ENCODE measurements around the gene ARHGEF3. TPM values are rescaled to one million over a fixed set of nuclear protein-coding genes. Genes with fewer than 3 reads are reported as not detected.

ARHGEF3 gene
- total RNA-seq, 1 donor, result 26.3 TPM

DNA sequence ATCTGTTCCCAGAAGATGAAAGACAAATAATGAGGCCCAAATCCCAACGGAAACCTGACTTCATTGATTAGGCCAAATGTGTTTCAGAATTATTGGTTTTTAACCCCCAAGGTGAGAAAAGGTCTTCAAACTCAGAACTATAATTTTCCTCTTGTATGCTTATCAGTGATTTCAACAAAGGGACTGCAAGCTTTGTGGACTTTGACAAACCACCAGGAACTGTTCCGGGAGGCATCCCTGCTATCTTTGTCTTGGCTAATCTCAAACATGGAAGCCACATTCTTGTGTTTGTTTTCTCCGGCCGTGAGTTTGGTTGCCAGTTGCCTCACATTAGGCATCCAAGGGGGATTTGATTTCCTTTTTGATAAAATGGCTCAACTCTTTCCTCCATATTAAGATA is 19.5 kb downstream of the ARHGEF3 start:
- H3K4me3 ChIP-seq (ENCODE audit: low read depth, low read length), result no peak overlapping the region
- no peak for DNase-seq (ENCODE audit: low read depth)
- no peak for TF ChIP-seq CTCF (IDR thresholded peaks at IDR 0.05; ENCODE audit: insufficient read depth, low read length)

- H3K4me3 ChIP-seq (ENCODE audit: low read depth, low read length), result no peak overlapping the region
- no peak for DNase-seq (ENCODE audit: low read depth)
- no peak for TF ChIP-seq CTCF (IDR thresholded peaks at IDR 0.05; ENCODE audit: insufficient read depth, low read length)
These were observed 20.0 kb downstream of the ARHGEF3 start for GRCh38 chr3:56781762-56782161.

DNA sequence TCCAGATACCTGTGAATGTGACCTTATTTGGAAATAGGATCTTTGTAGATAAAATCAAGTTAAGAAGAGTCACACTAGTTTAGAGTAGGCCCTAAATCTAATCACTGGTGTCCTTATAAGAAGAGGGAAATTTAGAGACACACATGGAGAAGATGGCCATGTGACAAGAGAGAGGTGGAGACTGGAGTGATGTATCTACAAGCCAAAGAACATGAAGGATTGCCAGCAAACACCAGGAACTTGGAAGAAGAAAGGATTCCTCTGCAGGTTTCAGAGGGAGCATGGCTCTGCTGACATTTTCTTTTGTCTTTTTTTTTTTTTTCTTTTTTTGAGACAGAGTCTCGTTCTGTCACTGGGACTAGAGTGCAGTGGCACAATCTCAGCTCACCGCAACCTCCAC is 20.8 kb downstream of the ARHGEF3 start:
- H3K4me3 ChIP-seq (ENCODE audit: low read depth, low read length), result no peak overlapping the region
- DNase-seq (ENCODE audit: low read depth), result no peak
- no peak for TF ChIP-seq CTCF (IDR thresholded peaks at IDR 0.05; ENCODE audit: insufficient read depth, low read length)

DNA sequence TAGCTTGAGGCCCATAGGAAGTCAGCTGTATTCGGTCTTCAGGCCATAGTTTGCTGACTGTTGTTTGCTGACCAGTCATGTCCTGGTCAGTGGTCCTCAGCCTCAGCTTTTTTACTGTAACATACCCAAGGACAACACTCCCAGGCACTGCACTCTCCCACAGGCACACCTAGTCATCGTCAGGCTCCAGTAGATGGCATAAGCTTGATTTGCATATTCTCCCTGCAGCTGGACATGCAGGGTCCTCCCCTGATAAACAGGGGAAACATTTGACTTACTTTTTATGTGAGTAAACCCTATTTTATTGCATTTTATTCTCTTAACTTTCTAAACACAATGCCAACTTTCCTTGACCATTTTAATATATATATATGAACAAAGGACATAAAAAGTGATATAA is 22.9 kb downstream of the ARHGEF3 start:
- H3K4me3 ChIP-seq (ENCODE audit: low read depth, low read length), result no peak overlapping the region
- DNase-seq (ENCODE audit: low read depth), result no peak
- TF ChIP-seq CTCF (IDR thresholded peaks at IDR 0.05; ENCODE audit: insufficient read depth, low read length), result no peak

DNA sequence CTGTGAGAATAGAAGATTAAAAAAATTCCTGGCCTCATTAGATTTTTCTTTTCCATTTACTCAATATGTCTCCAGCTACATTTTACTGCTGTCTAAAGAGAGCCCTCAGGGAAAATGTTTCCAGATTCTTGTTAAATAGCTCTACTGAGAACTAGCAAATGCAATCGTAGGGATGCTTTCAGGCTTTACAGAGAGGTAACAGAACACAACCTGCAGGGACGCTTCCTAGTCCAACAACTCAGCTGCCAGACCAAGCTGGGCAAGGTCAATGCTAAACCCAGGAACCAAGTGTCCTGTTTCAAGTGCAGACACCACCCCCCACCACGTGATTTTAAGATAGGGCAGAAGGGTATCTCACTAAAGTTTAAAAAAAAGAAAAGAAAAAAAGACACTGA is 25.2 kb downstream of the ARHGEF3 start:
- no peak for DNase-seq (ENCODE audit: low read depth)
- TF ChIP-seq CTCF (IDR thresholded peaks at IDR 0.05; ENCODE audit: insufficient read depth, low read length), result no peak
- H3K4me3 ChIP-seq (ENCODE audit: low read depth, low read length), result no peak overlapping the region

- no peak for DNase-seq (ENCODE audit: low read depth)
- TF ChIP-seq CTCF (IDR thresholded peaks at IDR 0.05; ENCODE audit: insufficient read depth, low read length), result no peak
- H3K4me3 ChIP-seq (ENCODE audit: low read depth, low read length), result no peak overlapping the region
These were observed 25.8 kb downstream of the ARHGEF3 start for GRCh38 chr3:56775838-56776555.

- TF ChIP-seq CTCF (IDR thresholded peaks at IDR 0.05; ENCODE audit: insufficient read depth, low read length), result no peak
- DNase-seq (ENCODE audit: low read depth), result no peak
- H3K4me3 ChIP-seq (ENCODE audit: low read depth, low read length), result no peak overlapping the region
These were observed 26.3 kb downstream of the ARHGEF3 start for GRCh38 chr3:56775445-56775837.
